ENCODE measurements around the gene RNPEPL1. TPM values are rescaled to one million over a fixed set of nuclear protein-coding genes. Genes with fewer than 3 reads are reported as not detected.

The RNPEPL1 gene
- total and polyA plus RNA-seq, 2 experiments from 2014 or later: 6.0 to 21.0 TPM

DNA sequence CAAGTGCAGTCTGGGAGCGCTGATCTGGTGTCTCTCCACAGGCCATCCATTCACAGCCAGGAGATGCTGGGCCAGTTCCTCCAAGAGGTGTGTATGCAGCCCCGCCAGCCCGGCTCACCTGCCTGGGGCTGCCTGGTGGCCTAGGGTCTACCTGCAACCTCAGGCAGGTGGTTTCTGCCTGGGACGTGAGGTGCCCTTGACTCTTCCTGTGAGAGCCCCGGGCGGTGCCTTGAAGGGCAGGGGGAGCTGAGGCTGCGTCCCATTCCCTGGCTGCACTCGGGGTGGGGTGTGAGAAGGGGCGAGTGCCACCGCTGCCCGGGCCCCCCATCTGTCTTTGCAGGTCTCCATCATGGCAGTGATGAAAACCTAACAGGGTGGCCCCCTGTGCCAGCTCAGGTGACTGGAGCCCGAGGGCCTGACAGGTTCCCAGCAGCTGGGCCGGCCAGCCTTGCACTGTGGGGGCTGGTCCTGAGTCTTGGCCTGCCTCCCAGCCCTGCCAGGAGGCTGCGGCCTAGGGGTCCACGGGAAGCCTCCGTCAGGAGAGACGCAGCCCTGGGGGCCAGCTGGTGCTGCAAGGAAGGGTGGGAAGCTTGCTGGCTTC, 30.1 kb downstream of the RNPEPL1 start:
- Histone ChIP-seq H3K4me1 (ENCODE audit: insufficient read depth) (no peaks in the 10 kb centered on the region), H3F3A (replicated peaks; ENCODE audit: low read depth) (no peaks in the 10 kb centered on the region), H4K20me1 (replicated peaks; ENCODE audit: insufficient read depth) (peaks cover 1% of the 10 kb centered on the region), H3K36me3 (ENCODE audit: insufficient read depth) (no peaks in the 10 kb centered on the region), H3K27me3 (ENCODE audit: insufficient read depth) (no peaks in the 10 kb centered on the region), H3K4me2 (no peak overlapping the region), H2AFZ (no peak overlapping the region), H3K9me2 (ENCODE audit: insufficient read depth) (no peaks in the 10 kb centered on the region), H3K27ac (ENCODE audit: low read depth) (no peak overlapping the region), H3K79me2 (replicated peaks; ENCODE audit: insufficient read depth) (no peaks in the 10 kb centered on the region), H3K4me3 (no peak overlapping the region)
- ATAC-seq (no peak), DNase-seq (ENCODE audit: low spot score) (no peak)
- peaks cover 1% of the 10 kb centered on the region for H3K27me3 Mint-ChIP-seq (ENCODE audit: insufficient read depth, low read depth, poor library complexity)
- H3K27ac Mint-ChIP-seq: no peak overlapping the region
- H3K4me3 Mint-ChIP-seq: no peak overlapping the region
- TF ChIP-seq, protein P1, sequence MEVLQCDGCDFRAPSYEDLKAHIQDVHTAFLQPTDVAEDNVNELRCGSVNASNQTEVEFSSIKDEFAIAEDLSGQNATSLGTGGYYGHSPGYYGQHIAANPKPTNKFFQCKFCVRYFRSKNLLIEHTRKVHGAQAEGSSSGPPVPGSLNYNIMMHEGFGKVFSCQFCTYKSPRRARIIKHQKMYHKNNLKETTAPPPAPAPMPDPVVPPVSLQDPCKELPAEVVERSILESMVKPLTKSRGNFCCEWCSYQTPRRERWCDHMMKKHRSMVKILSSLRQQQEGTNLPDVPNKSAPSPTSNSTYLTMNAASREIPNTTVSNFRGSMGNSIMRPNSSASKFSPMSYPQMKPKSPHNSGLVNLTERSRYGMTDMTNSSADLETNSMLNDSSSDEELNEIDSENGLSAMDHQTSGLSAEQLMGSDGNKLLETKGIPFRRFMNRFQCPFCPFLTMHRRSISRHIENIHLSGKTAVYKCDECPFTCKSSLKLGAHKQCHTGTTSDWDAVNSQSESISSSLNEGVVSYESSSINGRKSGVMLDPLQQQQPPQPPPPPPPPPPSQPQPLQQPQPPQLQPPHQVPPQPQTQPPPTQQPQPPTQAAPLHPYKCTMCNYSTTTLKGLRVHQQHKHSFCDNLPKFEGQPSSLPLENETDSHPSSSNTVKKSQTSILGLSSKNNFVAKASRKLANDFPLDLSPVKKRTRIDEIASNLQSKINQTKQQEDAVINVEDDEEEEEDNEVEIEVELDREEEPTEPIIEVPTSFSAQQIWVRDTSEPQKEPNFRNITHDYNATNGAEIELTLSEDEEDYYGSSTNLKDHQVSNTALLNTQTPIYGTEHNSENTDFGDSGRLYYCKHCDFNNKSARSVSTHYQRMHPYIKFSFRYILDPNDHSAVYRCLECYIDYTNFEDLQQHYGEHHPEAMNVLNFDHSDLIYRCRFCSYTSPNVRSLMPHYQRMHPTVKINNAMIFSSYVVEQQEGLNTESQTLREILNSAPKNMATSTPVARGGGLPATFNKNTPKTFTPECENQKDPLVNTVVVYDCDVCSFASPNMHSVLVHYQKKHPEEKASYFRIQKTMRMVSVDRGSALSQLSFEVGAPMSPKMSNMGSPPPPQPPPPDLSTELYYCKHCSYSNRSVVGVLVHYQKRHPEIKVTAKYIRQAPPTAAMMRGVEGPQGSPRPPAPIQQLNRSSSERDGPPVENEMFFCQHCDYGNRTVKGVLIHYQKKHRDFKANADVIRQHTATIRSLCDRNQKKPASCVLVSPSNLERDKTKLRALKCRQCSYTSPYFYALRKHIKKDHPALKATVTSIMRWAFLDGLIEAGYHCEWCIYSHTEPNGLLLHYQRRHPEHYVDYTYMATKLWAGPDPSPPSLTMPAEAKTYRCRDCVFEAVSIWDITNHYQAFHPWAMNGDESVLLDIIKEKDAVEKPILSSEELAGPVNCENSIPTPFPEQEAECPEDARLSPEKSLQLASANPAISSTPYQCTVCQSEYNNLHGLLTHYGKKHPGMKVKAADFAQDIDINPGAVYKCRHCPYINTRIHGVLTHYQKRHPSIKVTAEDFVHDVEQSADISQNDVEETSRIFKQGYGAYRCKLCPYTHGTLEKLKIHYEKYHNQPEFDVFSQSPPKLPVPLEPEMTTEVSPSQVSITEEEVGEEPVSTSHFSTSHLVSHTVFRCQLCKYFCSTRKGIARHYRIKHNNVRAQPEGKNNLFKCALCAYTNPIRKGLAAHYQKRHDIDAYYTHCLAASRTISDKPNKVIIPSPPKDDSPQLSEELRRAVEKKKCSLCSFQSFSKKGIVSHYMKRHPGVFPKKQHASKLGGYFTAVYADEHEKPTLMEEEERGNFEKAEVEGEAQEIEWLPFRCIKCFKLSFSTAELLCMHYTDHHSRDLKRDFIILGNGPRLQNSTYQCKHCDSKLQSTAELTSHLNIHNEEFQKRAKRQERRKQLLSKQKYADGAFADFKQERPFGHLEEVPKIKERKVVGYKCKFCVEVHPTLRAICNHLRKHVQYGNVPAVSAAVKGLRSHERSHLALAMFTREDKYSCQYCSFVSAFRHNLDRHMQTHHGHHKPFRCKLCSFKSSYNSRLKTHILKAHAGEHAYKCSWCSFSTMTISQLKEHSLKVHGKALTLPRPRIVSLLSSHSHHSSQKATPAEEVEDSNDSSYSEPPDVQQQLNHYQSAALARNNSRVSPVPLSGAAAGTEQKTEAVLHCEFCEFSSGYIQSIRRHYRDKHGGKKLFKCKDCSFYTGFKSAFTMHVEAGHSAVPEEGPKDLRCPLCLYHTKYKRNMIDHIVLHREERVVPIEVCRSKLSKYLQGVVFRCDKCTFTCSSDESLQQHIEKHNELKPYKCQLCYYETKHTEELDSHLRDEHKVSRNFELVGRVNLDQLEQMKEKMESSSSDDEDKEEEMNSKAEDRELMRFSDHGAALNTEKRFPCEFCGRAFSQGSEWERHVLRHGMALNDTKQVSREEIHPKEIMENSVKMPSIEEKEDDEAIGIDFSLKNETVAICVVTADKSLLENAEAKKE (CRISPR knock-in tag; IDR thresholded peaks at IDR 0.05): no peak
- TF ChIP-seq CREB1 (CRISPR knock-in tag; IDR thresholded peaks at IDR 0.05; ENCODE audit: low read depth) (no peak), EZH2phosphoT487 (IDR thresholded peaks at IDR 0.05; ENCODE audit: unreplicated experiment) (no peak), ZNF331 (CRISPR knock-in tag; IDR thresholded peaks at IDR 0.05; ENCODE audit: low read depth) (no peak), NANOG (IDR thresholded peaks at IDR 0.05; ENCODE audit: borderline replicate concordance) (no peak), ZNF114 (CRISPR knock-in tag; IDR thresholded peaks at IDR 0.05) (no peak), EZH2 (IDR thresholded peaks at IDR 0.05; ENCODE audit: low read depth, unreplicated experiment) (no peak), POLR2AphosphoS5 (IDR thresholded peaks at IDR 0.05; ENCODE audit: low read depth) (no peak), JUNB (IDR thresholded peaks at IDR 0.05; ENCODE audit: unreplicated experiment) (no peak)
- TF ChIP-seq, protein P2, sequence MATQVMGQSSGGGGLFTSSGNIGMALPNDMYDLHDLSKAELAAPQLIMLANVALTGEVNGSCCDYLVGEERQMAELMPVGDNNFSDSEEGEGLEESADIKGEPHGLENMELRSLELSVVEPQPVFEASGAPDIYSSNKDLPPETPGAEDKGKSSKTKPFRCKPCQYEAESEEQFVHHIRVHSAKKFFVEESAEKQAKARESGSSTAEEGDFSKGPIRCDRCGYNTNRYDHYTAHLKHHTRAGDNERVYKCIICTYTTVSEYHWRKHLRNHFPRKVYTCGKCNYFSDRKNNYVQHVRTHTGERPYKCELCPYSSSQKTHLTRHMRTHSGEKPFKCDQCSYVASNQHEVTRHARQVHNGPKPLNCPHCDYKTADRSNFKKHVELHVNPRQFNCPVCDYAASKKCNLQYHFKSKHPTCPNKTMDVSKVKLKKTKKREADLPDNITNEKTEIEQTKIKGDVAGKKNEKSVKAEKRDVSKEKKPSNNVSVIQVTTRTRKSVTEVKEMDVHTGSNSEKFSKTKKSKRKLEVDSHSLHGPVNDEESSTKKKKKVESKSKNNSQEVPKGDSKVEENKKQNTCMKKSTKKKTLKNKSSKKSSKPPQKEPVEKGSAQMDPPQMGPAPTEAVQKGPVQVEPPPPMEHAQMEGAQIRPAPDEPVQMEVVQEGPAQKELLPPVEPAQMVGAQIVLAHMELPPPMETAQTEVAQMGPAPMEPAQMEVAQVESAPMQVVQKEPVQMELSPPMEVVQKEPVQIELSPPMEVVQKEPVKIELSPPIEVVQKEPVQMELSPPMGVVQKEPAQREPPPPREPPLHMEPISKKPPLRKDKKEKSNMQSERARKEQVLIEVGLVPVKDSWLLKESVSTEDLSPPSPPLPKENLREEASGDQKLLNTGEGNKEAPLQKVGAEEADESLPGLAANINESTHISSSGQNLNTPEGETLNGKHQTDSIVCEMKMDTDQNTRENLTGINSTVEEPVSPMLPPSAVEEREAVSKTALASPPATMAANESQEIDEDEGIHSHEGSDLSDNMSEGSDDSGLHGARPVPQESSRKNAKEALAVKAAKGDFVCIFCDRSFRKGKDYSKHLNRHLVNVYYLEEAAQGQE (IDR thresholded peaks at IDR 0.05; ENCODE audit: unreplicated experiment): no peak
- TF ChIP-seq, protein P3, sequence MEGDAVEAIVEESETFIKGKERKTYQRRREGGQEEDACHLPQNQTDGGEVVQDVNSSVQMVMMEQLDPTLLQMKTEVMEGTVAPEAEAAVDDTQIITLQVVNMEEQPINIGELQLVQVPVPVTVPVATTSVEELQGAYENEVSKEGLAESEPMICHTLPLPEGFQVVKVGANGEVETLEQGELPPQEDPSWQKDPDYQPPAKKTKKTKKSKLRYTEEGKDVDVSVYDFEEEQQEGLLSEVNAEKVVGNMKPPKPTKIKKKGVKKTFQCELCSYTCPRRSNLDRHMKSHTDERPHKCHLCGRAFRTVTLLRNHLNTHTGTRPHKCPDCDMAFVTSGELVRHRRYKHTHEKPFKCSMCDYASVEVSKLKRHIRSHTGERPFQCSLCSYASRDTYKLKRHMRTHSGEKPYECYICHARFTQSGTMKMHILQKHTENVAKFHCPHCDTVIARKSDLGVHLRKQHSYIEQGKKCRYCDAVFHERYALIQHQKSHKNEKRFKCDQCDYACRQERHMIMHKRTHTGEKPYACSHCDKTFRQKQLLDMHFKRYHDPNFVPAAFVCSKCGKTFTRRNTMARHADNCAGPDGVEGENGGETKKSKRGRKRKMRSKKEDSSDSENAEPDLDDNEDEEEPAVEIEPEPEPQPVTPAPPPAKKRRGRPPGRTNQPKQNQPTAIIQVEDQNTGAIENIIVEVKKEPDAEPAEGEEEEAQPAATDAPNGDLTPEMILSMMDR (conservative IDR thresholded peaks at IDR 0.05; ENCODE audit: low read depth in 2 of 2): no peak
- no peaks in the 10 kb centered on the region; the same call in 2 of the 3 replicates for H3K4me1 Mint-ChIP-seq
- H3K9me3 Mint-ChIP-seq: no peaks in the 10 kb centered on the region
- H3K36me3 Mint-ChIP-seq (ENCODE audit: low read depth): peaks cover 2% of the 10 kb centered on the region; the same call in 1 of the 3 replicates
